HFFc6 (cell line): ENCODE results near the gene OTOA. TPM values are rescaled to one million over a fixed set of nuclear protein-coding genes. Genes with fewer than 3 reads are reported as not detected.
A peak's percentile ranks its signal among the peaks of the same experiment; 100 is the strongest.

Source experiments
- DNase-seq: peaks from one replicate; pipeline ENCODE4 v3.0.0-alpha.2; 2018
- H3K27ac Mint-ChIP-seq: 2 replicates; pipeline ENCODE4 v1.8.0; 2020; ENCODE audit warnings: mild to moderate bottlenecking, mixed read lengths
- H3K27me3 Mint-ChIP-seq: 2 replicates; pipeline ENCODE4 v1.8.0; 2021; ENCODE audit warnings: mild to moderate bottlenecking, moderate library complexity, mixed read lengths; ENCODE audit not compliant: insufficient read depth
- H3K36me3 Mint-ChIP-seq: 2 replicates; pipeline ENCODE4 v1.8.0; 2021; ENCODE audit warnings: low read depth, mixed read lengths
- H3K4me1 Mint-ChIP-seq: 2 replicates; pipeline ENCODE4 v1.8.0; 2020; ENCODE audit warnings: low read depth, mixed read lengths
- H3K4me3 Mint-ChIP-seq: 2 replicates; pipeline ENCODE4 v1.8.0; 2020; ENCODE audit warnings: mild to moderate bottlenecking, moderate library complexity, mixed read lengths
- H3K9me3 Mint-ChIP-seq: 2 replicates; pipeline ENCODE4 v1.8.0; 2020; ENCODE audit warnings: mild to moderate bottlenecking, mixed read lengths
- CTCF ChIP-seq: fragments of 200-600 bp; sonication (generic); IDR thresholded peaks from 2 replicates; pipeline ENCODE4 v1.5.0; 2021; ENCODE audit warnings: antibody characterized with exemption, mild to moderate bottlenecking
- total RNA-seq, 6 experiments: library from RNA; stranded (reverse); fragmentation: NEBNext Ultra II Directional; extraction: Animal tissue kit (Norgen Biotek cat#: 25700); gene quantifications; 2 replicates in 1 of 6; 3 replicates in 5 of 6; pipeline ENCODE4 v1.2.3, GENCODE V29; 2021

OTOA gene
- total RNA-seq, 6 experiments from 2014 or later = not detected

GRCh38 chr16:21637032-21637968 is 26.5 kb upstream of the OTOA start:
- peak overlapping the region; percentile 75 for H3K27ac Mint-ChIP-seq
- TF ChIP-seq CTCF = no peak

DNA sequence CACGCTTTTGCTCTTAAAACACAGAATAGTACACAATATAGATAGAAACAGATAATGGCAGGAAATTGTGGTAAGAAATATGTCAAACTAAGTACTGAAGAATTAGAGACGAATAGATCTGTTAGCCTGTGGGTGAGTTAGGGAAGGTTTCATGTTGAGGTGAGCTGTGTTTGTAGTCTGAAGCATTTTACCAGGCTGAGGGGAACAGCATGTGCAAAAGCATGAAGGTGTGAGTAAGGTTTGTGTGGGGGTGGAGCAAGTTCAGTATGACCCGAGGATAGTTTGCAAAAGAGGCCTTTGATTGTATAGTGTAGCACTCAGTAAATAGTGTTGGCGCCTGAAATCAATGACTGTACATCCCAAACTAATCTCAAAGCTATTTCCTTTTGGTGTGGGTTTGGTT is 25.2 kb upstream of the OTOA start:
- Mint-ChIP-seq H3K36me3 (peaks cover 26% of the 10 kb centered on the region), H3K9me3 (no peaks in the 10 kb centered on the region), H3K4me1 (peaks cover 62% of the 10 kb centered on the region), H3K27me3 (no peaks in the 10 kb centered on the region), H3K4me3 (peak overlapping the region; percentile 25), H3K27ac (peak overlapping the region; percentile 75)
- DNase-seq = peak; percentile 70
- TF ChIP-seq CTCF = no peak

More at GRCh38 chr16:21637032-21637968, 26.5 kb upstream of the OTOA start:
- peaks cover 26% of the 10 kb centered on the region for H3K36me3 Mint-ChIP-seq
- no peaks in the 10 kb centered on the region for H3K9me3 Mint-ChIP-seq
- no peak for DNase-seq
- H3K27me3 Mint-ChIP-seq = no peaks in the 10 kb centered on the region
- H3K4me3 Mint-ChIP-seq = no peak overlapping the region
- H3K4me1 Mint-ChIP-seq = peaks cover 68% of the 10 kb centered on the region

GRCh38 chr16:21639493-21639892 is 24.3 kb upstream of the OTOA start:
- DNase-seq = no peak
- TF ChIP-seq CTCF = no peak
- Mint-ChIP-seq H3K9me3 (no peaks in the 10 kb centered on the region), H3K4me1 (peaks cover 53% of the 10 kb centered on the region), H3K27ac (peak overlapping the region; percentile 75), H3K4me3 (peak overlapping the region; percentile 25; the same call in 1 of the 2 replicates), H3K27me3 (no peaks in the 10 kb centered on the region), H3K36me3 (peaks cover 25% of the 10 kb centered on the region)

- DNase-seq = no peak
- H3K27me3 Mint-ChIP-seq = no peaks in the 10 kb centered on the region; the same call in 1 of the 2 replicates
Measured at GRCh38 chr16:21641916-21642315, 21.9 kb upstream of the OTOA start.

DNA sequence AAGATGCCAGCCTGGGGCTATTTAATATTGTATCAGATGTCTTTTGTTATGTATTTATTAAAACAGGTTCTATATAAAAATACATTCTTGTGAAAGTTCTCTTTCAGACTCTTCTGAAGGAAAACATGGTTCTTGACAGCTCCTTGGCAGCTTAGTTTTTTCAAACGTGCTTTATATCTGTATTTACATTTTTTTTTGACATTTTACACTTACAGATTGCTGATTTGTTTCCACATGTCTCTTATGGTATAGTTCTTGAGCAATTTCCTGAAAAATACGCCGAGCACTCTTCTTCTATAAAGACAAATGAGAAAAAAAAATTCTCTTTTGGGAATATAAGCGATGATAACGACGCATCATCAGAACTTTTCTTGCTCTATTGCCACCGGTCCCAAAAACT is 20.9 kb upstream of the OTOA start:
- DNase-seq = no peak
- Mint-ChIP-seq H3K36me3 (no peaks in the 10 kb centered on the region; the same call in 1 of the 2 replicates), H3K27me3 (no peaks in the 10 kb centered on the region; the same call in 1 of the 2 replicates), H3K27ac (no peak overlapping the region), H3K4me1 (peaks cover 50% of the 10 kb centered on the region), H3K9me3 (no peaks in the 10 kb centered on the region), H3K4me3 (no peak overlapping the region)
- TF ChIP-seq CTCF = no peak

More at GRCh38 chr16:21641916-21642315, 21.9 kb upstream of the OTOA start:
- peaks cover under 1% of the 10 kb centered on the region; the same call in 1 of the 2 replicates for H3K36me3 Mint-ChIP-seq
- no peak for TF ChIP-seq CTCF
- peak overlapping the region; percentile 41; the same call in 1 of the 2 replicates for H3K4me3 Mint-ChIP-seq
- H3K27ac Mint-ChIP-seq = peak overlapping the region; percentile 42
- H3K4me1 Mint-ChIP-seq = peaks cover 52% of the 10 kb centered on the region
- no peaks in the 10 kb centered on the region for H3K9me3 Mint-ChIP-seq
